SW 1271 (cell line): Measurements from ENCODE around the gene TINAGL1.

Experiments used
- DNase-seq, 2 experiments: peaks; one replicate each; lab custom pipeline; 2025; lab: John Stamatoyannopoulos, UW

TINAGL1 gene

DNA sequence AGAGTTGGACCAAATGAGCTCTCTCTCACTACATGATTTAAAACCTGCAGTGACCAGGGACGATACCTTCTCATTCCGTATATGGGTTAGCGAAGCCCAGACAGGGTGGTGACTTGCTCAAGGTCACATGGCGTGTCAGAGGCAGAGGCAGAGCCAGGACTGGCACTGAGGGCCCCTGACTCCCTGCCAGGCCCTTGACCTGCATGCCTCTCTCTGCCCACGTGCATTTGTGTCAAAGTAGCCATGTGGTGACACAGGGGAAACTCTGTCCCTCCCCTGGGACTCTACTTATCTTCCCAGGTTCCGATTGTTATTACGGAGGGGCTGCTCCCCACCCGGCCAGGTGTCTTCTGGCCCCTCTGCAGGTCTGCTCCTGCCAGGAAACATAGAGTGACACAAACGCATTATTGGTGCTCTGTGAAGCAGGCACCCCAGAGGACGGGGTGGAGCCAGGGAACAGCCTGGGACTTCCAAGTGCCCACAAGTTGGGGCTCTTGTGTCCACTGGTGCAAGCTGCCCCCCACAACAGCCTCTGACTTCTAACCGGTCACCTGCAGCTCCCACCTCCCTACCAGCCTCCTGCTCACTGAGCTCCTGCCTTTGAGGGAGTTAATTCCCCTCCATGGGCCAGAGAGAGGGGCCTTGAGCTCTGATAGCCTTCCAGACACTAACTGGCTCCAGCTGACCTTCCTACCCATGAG, 7.3 kb upstream of the TINAGL1 start:
- no peak for DNase-seq

DNA sequence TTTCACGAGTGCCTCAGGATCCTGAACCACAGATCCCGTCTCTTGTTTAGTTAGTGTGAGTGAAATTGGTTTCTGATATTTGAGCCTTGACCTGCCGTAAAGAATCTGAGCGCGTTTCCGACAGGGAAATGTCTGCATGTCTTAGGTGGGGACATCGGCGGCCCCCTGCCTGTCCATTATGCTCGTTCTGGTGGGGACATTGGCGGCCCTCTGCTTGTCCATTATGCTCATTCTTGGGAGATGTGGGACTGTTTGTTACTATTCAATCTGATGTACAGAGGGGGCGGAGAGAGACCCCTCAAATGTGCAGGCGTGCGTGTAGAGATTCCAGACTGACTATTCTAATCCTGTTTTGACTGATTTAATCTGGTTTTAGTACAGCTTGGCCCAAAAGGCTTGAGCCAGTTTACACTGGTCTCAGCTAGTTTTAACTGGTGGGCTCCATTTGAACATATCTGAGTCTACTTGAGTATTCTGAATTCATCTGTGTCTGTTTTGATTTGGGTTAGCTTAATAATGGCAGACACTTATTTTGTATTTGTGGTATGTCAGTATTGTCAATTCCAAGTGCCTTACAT, 6.6 kb upstream of the TINAGL1 start:
- no peak for DNase-seq

DNA sequence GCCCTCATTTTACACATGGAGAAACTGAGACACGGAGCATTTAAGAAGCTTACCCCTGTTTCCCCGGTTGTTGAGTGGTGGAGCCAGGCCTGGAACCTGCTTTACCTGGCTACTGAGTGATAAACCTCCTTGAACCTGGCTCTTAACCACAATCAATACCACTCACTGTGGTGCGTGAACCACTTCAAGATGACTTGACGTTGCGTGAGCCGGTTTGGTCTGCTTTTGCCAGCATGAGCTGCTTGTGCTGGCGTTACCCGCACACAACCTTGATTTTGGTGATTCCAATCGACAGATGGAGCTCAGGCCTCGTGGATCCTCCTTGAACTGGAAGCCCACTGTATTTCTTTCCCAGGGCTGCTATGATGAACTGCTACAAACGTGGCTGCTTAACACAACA, 6.1 kb upstream of the TINAGL1 start:
- DNase-seq, result no peak

GRCh38 chr1:31570906-31571305, 5.4 kb upstream of the TINAGL1 start:
- DNase-seq, result no peak

GRCh38 chr1:31571340-31572295, 4.7 kb upstream of the TINAGL1 start:
- DNase-seq, result no peak

GRCh38 chr1:31572323-31573104, 3.8 kb upstream of the TINAGL1 start:
- no peak for DNase-seq

GRCh38 chr1:31573261-31573660, 3.1 kb upstream of the TINAGL1 start:
- DNase-seq, result no peak

DNA sequence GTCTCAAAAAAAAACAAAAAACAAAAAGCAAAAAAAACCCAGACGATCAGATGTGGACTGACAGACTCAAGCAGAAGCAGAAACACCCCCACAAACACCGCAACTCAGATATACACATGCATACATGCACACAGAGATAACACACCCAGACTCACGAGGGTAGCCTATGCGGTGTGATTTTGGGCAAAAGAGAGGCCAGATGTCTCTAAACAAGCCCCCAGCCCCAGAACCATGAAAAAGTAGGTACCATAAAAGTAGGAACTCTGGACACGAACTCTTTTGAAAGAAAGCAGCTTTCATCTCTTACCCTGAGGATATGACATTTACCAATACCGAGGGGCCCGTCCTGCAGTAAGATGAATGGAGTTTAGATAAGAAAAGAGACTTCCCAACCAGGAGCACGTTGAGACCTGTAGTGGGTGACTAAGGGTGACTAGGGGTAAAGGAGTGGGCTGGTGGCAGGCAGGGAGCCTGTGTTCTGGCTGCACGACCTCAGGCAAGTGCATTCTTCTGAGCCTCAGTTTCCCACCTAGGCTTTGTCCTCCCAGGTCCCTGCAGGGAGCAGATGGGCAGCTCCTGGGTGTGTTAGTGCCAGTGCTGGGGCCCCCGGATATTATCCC, 1.5 kb upstream of the TINAGL1 start:
- no peak for DNase-seq

- DNase-seq, result no peak
These were observed 760 bp upstream of the TINAGL1 start for GRCh38 chr1:31575369-31576140.

DNA sequence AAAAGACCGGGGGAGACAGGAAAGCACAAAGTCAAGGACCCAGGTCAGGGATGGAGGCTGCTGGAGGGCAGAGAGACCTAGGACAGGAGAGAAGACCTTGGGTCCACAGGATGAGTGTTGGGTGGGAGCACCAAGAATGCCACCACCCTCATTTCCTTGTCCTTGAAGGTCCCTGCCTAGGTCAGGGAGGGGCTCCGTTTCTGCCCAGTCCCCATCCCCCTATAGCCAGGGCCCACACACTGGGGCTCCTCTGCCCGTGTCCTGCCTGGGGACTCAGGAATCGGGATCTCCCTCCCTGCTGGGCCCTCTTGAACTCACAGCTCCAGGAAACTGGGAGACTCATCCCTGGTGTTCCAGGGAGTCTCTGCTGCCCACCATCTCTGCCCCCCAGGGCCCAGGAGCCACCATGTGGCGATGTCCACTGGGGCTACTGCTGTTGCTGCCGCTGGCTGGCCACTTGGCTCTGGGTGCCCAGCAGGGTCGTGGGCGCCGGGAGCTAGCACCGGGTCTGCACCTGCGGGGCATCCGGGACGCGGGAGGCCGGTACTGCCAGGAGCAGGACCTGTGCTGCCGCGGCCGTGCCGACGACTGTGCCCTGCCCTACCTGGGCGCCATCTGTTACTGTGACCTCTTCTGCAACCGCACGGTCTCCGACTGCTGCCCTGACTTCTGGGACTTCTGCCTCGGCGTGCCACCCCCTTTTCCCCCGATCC, 584 bp downstream of the TINAGL1 start:
- no peak for DNase-seq

DNA sequence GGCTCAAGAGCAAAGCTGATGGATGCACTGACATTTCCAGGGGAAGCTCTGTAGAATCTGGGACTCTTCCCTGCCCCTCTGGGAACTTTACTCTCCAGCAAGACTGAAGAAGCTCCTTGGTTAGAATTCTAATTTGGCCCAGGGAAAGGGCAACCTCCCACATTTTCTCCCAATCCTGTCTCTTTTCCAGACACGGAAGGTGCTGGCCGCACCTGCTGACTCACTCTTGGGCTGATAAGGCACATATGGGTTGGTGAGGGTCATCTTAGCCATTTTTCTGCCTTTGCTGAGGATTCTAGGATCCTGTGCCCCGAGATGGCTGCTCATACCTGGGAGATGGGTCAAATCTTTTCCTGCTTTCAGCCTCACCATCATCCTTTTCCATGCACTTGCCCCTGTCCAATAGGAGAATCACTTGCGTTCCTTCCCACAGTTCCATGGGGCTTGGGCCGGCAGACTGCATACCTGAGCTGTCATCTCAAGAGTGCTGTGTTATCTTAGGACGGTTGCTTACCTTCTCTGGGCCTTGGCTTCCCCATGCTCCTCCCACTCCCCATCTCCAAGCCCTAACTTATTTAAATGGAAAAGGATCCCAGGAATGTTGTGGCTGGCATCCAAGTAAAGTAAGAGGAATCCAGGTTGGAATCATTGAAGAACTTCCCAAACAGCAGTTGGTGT, 1.3 kb downstream of the TINAGL1 start:
- DNase-seq, result no peak

- DNase-seq, result no peak
These were observed 3.1 kb downstream of the TINAGL1 start for GRCh38 chr1:31579374-31579773.

DNA sequence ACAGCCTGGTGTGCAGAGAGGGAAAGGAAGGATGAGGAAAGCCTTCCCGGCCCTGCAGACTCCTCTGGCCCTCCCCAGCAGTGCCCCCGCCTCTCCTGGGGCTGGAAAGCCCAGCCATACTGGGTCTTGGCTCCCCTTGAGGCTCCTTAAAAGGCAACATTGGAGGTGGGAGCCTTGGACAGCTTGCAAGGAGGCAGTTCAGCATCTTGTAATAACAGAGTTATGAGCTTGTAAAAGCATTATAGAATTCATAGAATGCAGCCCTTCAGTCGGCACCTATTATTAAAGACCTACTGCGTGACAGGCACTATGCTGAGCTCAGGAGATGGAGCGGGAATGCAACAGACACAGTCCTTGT, 4.2 kb downstream of the TINAGL1 start:
- DNase-seq, result no peak

- no peak for DNase-seq
These were observed 4.7 kb downstream of the TINAGL1 start for GRCh38 chr1:31580891-31581603.

DNA sequence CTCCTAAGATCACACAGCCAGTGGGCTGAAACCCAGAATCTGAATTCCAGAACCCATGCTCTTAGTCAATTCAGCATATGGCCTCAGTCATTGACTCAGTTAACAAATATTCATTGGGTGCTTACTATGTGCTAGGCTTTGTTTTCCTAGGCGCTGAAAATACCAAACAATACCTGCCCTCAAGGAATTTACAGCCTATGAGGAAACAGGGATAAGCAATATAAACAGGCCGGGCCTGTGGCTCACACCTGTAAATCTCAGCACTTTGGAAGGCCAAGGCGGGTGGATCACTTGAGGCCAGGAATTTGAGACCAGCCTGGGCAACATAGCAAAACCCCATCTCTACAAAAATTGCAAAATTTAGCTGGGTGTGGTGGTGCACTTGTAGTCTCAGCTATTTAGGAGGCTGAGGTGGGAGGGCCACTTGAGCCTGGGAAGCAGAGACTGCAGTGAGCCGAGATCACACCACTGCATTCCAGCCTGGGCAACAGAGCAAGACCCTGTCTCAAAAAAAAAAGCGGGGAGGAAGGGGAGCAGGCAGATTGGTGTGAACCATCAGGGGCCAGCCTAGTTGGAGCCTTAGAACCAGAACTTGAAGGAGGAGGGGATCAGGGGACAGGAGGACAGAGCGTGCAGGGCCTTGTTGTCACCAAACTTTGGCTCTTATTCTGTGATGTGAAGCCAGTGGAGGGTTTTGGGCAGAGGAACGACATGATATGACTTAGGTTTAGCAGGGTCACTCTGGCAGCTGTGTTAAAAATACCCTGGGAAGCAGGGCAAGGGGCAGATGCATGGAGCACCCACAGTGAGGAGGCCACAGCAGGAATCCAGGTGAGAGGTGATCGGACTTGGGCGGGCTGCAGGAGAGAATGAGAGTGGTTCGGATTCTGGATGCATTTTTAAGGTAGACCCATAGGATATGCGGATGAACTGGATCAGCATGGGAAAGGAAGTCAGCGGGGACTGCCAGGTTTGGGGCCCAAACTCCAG, 5.8 kb downstream of the TINAGL1 start:
- DNase-seq, result no peak

DNA sequence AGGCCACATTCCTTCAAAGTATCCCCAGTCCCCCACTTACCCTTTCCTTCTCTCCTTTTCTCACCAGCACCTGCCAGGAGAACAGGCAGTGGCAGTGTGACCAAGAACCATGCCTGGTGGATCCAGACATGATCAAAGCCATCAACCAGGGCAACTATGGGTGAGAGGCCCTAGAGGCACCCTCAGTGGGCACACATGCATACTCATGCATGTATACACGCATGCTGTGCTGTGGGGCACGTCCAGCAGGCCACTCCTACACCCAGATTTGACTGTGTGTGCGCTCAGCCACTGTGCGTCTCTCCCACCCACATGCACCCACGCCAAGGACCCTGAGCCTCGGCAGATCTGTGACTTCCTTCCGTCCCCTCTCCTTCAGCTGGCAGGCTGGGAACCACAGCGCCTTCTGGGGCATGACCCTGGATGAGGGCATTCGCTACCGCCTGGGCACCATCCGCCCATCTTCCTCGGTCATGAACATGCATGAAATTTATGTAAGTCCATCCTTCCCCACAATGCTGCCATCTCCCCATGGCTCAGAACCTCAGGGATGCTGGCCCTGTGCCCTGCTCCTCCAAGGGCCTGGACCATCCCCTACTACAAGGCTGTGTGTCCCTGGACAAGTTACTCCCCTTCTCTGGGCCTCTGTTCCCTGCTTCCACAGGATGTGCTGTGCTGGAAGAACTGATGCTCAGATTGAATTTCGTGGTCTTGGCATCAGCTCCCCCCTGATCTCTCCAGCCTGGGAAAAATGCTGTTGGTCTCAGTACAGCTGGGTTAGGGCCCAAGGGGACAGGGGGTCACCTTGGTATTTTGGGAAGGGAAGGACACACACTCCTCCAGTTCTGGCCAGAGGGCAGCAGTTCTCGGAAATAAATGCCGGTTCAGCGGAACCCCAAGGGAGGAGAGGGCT, 7.0 kb downstream of the TINAGL1 start:
- no peak for DNase-seq
